A172 (cell line): Measurements from ENCODE around the gene CCDC34. TPM values are rescaled to one million over a fixed set of nuclear protein-coding genes. Genes with fewer than 3 reads are reported as not detected.

Source experiments
- DNase-seq: peaks from one replicate; pipeline ENCODE4 v3.0.0-alpha.2; 2015; ENCODE audit warnings: low spot score
- total RNA-seq: library from RNA; depleted of rRNA; stranded (reverse); fragments of >200 nt; shearing (Covaris generic); gene quantifications from 2 replicates; pipeline ENCODE4 v1.2.3, GENCODE V29; 2014

The CCDC34 gene
- total RNA-seq, 1 experiment from 2014 or later = 44.8 TPM

DNA sequence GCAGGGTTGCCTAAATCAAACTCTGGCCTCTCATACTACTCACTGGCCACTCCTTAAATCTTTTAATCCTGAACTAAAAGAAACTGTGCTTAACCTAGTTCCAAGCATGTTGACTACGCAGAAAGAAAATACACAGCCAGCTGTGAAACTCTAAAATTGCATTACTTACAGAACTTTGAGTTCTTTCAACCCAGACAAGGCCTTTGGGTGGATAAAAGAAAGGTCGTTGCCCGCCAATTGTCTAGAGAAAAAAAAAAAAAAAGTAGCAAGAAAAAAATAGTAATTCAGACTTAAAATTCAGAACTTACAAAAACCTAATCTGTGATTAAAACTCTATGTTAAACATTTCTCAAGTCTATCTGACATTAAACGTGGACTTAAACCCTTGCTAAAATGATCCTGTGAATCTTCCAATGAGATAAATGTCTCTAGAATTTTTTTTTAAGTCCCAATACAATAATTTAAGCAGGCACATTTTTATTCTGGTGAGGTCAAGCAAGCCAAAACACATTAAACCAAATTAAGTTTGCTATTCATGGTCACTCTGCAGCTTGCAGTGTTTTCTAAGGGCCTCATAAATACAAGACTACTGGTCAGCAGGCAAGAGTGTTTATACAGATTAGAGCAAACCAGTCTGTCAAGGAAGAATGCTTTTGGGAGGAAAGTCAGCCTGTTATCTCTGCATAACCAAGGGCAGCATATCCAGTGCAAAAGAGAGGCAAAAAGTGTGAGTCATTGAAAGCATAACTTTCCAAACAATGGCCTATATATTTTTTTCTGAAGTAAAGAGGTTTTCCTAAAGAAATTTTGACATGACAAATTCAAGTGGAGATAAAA is 29.5 kb upstream of the CCDC34 start:
- DNase-seq = peak; percentile 82

DNA sequence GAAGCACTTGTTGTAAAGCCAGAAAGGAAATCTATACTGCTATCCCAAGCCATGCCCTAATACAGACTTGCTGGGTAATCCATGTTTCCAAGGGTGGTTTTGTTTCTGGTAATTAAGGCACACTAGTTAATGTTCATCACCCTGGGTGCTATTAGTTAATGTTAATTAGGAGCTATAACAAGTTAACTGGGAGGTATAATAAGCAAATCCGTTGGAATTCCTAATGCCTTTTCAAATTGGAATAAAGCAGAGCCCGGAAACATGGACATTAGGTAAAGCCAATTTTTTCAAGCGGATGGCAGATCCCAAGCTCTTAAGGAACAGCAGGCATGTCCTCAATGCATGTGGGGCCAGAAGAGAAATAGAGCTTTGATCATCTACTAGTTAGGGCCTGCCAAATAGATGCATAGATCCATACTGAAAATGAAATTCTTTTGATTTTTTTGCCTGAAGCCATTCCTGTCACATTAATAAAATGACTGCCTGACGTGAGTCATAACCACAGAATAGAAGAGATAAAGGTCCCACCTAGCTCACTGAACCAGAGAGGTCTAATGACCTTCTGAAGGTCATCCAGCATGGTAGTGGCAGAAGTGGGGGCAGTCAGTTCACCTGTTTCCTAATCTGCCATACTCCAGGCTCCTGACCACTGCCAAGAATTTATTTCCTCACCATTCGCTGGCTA is 28.5 kb upstream of the CCDC34 start:
- DNase-seq = peak; percentile 47

DNA sequence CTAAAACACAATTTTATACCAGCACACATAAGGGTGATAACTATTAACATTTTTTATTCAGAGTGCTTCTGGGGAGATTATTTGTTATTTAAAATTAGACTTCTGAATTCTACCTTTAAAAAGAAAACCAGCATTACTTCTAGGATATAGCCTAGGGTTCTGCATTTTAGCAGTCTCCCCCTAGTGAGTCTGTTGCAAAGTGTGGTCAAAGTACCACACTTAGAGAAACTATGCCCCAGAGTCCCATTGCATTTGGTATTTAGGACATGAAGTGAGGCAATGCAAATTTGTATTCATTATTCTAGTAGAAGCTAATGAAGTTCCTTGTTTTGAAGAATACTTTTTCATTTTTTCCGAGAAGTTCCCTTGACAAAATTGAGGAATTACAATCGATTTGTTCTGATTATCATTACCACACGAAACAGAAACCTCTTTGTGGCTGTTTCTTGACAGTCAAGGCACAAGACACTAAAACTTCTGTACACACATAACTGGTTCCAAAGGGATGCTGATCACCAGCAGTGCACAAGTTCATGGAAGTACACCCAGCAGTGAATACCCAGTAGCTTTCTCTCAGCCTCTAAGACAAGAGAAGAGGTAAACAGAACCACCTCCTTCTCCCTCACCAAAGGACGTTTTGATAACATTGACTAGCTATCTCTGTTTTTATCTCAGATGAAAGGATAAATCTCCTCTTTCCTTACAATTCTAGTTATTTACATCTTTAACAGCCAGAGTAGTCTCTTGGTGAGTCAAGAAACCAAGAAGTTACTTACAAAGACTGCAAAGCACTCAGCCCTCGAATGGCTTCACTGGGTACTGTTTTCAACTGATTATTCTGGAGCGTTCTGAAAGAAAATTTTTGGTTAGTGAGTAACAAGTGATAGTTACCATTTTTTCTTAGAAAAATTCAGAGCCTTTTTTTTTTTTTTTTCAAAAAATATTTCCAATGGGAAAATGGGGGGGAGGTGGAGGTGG is 27.6 kb upstream of the CCDC34 start:
- DNase-seq = peak; percentile 14

DNA sequence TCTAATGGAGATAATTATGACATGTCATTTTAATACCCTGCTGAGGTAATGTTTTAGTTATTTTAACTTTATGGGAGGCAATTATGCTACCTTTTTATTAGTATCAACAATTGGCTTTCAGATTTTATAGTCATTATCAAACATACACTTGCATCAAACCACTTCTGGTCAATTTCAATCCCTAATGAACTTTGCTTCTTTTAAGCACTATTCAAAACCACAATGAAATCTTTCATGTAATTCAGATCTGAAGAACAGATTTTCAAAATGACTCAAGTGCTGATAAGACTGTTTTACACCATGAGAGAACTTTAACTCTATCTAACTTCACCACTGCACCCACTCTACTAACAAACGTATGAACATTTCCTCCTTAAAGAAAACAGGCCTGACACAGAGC is 25.9 kb upstream of the CCDC34 start:
- peak; percentile 18 for DNase-seq

DNA sequence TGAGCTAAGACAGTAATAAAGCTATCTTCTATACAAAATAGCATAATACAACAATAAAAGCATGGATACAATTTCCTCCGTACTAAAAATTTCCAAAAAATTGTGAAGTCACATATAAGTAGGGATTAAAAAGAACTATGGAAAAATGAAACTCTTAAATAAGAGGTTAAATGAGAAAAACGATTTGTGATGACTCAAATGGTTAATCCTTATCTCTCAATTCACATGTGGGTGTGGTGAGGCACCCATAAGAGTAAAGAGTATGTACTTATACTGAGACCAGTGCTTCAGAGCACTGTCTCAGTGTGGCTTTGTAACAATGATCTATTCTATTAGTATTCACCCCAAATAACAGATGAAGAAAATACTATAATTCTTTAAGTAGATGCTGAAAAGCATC is 25.0 kb upstream of the CCDC34 start:
- no peak for DNase-seq

DNA sequence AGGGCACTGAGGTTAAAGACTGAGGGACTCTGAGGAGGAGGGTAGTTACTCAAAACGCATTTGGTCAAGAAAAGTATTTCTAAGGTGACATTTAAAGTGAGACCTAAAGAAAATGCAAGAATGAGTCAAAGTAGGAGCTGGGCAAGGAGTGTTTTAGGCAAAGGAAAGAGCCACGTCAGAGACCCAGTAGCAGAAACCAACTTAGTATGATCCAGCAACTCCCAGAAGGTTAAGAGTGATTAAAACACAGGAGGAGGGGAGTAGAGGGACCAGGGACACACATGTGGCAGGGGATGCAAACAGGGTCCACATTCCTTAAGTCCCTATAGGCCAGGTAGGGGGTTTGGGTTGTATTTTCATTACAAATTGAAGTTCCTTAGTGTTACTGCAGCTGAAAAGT is 24.3 kb upstream of the CCDC34 start:
- DNase-seq = no peak

DNA sequence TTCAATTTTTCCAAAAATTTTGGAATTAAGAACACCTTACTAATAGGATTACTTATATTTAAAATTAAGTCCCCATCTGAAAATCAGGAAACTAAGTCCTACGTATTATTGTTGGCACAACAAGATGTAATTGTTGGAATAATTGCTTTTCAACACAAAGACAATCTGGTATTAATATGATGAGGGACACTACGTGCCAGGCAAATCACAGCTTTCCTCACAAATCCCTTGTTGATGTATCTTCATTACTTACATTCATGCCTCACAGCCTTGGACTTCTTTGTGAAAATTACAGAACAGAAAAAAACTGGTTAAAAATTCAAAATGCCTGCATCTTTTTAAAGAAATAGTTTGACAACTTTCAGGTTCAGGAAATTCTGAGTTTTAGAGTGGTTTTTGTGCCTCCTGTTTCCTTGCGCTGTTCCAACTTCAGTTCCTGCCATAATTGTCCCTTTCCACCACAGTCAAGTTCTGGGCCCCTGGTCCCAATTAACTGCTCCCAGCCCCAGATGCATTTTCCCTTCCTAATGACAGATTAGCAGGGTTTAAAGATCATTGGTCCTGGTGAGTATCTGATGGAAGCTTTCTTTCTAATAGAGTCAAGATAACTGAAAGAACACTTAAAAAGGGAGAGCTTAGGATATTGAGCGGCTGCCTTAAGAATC is 23.3 kb upstream of the CCDC34 start:
- DNase-seq = no peak

DNA sequence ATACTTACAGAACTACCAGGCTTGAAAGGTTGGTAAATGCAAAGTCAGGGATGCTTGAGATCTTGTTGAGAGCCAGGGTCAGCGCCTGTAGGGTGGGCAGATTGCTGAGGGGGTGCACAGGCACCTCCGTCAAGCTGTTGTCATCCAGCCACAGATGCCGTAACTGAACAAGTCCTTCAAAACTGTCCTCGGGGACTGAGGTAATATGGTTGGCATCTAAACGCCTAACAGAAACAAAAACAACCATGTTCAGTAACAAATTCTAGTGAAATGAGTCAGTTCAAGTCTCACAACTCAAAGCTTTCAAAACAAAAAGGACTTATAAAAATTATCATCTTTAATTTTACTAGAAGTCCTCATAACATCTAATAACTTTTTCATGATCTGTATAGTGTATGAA is 22.2 kb upstream of the CCDC34 start:
- DNase-seq = peak; percentile 56

DNA sequence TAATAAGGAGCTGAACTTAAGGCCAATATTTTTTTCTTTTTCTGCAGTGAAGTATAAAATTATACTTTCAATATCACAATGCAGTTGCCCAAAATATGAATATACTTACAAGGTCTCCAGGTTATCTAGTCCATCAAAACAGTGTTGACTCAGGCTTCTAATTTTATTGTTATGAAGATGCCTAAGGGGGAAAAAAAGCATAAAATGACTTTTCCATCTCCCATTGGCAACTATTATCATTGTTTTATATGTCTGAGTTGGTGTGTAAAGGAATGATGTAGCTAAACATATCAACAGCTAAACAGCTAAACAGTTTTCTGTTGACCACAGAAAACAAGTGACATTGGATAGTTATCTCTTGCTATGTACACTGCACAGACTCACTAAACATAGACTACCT is 21.2 kb upstream of the CCDC34 start:
- no peak for DNase-seq

DNA sequence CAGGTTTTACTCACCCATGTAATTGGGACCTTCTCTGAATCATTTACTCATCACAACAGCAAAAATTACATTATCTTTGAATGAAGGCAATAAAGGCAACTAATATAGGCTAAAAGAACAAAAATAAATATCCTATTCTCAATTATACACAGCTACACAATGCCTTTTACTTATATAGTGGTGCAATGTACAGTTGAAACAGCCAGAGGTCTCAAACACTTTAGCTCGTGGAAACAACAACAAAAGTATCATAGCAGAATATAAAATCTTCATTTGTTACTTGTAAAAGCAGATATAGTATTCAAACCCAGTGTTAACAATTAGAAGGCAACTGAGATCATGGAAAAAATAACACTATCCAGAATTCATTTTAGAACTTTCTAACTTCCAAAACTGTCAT is 20.6 kb upstream of the CCDC34 start:
- DNase-seq = no peak

DNA sequence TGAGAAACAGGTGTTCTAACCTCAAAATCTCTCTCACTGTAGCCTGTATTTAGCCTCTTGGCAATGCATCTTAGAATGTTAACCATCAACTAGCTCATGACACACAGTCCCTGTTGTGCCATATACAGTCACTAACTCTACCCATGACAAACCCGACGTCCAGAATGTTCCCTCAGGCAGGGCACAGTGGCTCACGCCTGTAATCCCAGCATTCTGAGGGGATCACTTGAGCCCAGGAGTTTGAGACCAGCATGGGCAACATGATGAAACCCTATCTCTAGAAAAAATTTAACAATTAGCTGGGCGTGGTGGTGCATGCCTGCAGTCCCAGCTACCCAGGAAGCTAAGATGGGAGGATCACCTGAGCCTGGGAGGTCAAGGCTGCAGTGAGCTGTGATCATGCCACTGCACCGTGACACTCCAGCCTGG is 18.2 kb upstream of the CCDC34 start:
- DNase-seq = no peak

DNA sequence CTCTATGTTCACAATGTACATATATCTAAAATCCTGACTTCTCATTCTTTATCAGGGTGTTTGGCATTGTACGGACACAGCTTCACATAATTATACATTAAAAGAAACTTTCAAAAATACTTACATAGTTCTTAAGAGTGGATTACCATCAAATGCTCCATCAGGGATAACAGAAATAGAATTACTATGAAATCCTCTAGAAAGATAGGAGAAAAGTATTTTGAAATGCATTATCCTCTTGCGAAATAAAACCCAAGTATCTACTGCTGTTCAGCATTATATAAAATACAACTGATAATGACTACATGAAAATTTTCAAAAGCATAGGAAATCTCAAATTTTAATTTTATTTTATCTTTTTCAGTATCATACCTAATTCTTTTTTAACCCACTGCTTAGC is 17.8 kb upstream of the CCDC34 start:
- DNase-seq = no peak

DNA sequence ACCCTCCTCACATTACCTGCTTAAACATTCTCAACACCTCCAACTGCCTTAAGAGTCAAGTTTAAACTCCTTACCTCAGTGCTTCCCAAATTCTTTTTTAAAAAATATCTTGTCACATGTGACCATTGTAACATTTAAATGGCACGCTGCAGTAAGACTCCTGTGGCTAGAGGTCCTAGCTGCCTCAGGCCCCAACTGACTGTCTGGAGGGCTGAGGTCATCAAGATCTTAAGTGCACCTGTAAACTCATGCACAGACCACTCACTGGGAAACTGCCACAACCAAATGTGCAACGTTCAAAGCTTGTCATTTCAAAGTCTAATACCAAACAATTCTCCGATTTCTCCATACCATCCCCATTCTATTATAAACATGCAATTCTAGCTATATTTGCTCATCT is 16.4 kb upstream of the CCDC34 start:
- no peak for DNase-seq

DNA sequence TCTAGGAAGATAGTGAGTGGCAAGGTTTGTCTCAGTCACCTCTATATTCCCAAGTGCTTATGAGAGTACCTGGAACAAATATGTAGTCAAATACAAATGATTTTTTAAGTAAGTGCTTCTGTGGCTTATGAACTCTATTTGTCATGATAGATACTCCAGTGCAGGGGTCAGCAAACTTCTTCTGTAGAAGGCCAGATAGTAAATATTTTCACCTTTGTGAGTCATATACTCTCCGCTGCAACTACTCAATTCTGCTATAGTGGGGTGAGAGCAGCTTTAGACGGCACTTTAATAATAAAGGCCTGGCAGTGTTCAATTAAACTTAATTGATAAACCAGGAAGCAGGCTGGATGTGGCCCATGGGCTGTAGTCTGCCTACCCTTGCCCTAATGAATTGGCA is 12.4 kb upstream of the CCDC34 start:
- no peak for DNase-seq

DNA sequence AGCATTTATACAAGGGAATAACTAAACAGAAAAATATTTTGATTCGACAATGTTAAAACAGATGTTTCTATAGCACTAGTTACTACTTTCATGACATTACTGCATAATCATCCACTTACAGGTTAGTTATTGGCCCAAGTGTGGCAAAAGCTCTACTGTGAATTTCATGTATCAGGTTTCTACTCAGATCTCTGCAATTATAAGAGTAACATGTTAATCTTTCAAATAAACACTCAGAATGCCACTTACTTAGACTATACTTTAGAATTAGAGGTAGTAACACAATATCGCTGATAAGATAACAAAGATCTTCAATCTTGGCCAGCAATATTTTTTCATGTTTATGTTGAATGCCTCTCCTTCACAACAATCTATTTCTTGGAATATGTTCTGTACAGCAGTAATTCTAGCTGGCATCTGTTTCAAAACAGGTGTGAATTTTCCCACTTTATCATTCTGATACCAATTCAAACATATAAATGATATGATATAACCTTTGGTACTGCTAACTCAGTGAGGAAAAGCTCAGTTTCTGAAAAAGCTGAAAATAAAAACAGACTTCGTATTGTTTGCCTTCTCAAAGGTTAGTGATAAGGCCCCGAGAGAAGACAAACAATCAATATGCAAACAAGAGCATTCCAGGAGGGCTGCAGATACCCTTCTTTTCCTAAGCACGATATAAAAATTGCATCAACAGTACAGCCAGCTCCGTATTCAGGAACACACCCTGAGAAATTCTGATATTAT is 11.0 kb upstream of the CCDC34 start:
- no peak for DNase-seq

DNA sequence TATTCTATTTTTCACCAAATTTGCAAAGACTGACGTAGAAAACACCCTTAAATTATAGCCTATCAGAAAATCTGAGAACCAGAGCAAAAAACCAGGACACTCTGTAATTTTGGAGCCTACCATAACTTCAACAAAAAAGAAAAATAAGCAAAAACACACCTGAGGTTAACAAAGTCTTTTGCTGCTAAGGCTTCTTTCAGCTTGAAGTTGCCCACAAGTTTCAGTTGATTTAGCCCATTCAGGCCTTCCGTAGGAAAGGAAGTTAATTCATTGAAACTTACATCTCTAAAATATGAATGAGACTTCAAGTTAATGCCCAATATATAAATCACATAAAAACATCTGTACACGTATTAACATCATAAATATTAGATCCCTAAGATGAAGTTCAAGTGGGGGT is 10.4 kb upstream of the CCDC34 start:
- no peak for DNase-seq

DNA sequence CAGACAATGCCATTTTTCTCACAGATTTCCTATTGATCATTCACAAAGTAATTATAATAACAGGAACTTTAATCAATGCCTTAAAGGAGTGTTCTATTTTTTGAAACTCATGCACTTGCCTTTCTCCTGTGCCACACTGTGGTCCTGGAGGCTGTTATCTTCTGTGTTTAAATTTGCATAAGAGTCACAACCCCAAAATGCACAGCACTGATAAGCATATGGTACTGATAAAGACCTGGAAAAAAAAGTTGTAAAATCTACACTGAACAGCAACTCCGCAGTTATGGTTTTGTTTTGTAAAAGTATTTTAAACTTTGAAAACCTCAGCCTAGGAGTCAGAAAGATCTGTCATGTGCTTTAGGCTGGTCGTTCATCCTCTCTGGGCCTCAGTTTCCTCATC is 9.1 kb upstream of the CCDC34 start:
- no peak for DNase-seq

DNA sequence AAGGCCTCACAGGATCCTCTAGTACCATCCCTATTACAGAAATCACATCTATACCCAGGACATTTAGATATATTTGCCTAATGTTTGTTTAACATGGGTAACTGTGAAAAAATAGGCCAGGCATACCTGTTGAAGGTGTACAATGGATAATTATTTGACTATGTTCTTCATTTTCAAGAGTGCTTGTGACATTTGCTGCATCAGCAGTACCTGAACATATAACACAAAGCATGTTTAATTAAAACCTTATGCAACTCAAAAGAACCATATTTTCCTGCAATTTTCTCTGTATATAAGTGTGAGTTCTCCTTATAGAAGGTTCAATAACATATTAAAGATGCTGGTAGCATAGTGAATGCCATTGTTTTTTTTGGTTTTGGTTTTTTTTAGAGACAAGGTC is 8.5 kb upstream of the CCDC34 start:
- no peak for DNase-seq

DNA sequence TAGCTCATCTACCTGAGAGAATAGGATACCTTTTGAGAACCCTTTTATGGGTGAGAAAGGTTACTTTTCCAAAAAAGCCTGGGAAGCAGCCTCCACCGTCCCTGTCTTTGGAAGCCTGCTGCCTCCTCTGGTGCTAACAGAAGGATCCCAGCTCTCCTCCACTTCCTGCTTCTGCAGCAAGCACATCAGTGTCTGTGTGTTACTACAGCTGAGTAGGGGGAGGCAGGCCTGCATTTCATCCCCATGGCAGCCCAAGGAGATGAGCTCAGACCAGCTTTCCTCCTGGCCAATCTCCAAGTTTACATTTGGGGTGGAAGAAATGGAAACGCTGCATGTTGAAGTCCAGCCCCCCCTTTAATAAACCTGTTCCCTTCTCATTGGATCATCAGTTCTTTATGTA is 7.4 kb upstream of the CCDC34 start:
- no peak for DNase-seq

DNA sequence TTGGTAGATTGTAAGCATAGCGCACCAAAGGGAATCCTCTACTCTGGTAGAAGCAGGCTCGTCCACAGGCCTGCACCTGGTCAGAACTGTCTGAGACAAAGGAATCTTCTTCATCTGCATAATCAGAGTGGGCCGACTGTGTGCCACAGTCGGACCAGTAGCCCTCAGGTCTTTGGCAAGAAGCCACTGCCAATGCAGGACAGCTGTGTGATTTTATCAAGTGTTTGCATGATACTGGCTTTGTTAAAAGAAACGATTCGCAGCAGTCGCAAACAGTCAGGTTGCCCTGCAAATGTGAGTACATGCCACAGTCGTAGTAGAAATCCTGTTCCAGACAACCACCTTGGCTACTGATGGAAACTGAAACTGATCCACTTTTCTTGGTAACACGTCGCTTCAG is 4.9 kb upstream of the CCDC34 start:
- no peak for DNase-seq

DNA sequence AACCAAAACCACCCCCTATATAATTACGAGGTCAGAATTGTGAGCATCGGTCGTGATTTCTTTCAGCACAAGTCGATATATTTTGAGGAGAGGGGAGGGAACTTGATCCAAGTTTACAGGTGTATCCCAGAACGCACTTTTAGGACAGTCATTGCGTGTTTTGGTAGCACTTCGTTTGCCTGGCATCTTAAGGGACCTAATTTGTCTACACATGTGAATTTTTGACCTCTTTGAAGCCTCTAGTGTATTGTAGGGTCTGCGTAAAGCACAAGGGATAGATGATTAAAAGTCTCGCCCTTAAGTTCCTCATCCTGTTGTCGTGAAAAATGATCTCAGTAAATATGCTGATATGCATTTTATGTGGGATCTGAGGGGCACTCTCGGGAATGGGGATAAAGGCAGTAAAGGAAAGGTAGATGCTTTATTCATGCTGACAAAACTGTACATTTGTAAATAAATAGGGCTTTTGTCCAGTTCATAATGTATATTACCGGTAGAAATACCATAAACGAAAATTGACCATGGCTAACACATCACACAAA is 632 bp upstream of the CCDC34 start:
- no peak for DNase-seq
